Measurements from ENCODE around the gene FAF1. TPM values are rescaled to one million over a fixed set of nuclear protein-coding genes. Genes with fewer than 3 reads are reported as not detected.

The FAF1 gene
- polyA plus RNA-seq, 1 of the 3 experiments (the other 2 are of a cell fraction), result 8.7 TPM

DNA sequence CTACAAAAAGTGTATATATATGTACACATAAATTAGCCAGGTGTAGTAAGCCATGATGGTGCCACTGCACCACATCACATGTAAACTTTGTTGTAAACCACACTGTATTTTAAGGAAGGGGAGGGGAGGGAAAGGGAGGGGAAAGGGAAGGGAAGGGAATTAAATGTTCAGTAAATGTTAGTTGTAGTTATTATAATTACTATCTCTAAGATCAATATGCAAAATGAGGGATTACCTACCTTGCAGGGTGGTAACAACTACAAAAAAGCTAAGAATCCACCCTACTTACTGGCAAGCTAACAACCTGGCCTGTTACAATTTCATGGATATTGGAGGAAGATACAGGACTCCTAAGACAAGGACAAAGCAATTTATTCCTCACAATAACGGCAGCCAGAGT is 17.7 kb downstream of the FAF1 start:
- no peak overlapping the region for H2AFZ ChIP-seq (ENCODE audit: low read depth)
- H3K79me2 ChIP-seq (ENCODE audit: insufficient read depth), result peaks cover 96% of the 10 kb centered on the region
- no peak overlapping the region for H3K27ac ChIP-seq (ENCODE audit: low read depth in 2 of 2, low read length in 1 of 2)
- 100% methylated on average over 1 of the region's 1 CpG for WGBS (ENCODE audit: low lambda C conversion rate)
- ChIA-PET CTCF (interaction anchor here (0.5 to 8.4 kb wide), 2 partner anchors 13 to 46 kb away, joined by 3 to 43 read pairs; no protein-coding TSS in a partner anchor), POLR2A (no interaction called here)
- no peak overlapping the region for H3K4me2 ChIP-seq
- H3K9me2 ChIP-seq, result no peaks in the 10 kb centered on the region
- peaks cover 29% of the 10 kb centered on the region for H4K20me1 ChIP-seq (ENCODE audit: insufficient read depth)
- DNase-seq, result no peak
- no peak overlapping the region for H3K9ac ChIP-seq
- TF ChIP-seq TCF12 (IDR thresholded peaks at IDR 0.05) (no peak), CHD2 (IDR thresholded peaks at IDR 0.05; ENCODE audit: low read length, partially characterized antibody) (no peak), SMC3 (IDR thresholded peaks at IDR 0.05; ENCODE audit: low read depth, low read length) (no peak), ELF1 (IDR thresholded peaks at IDR 0.05) (no peak), REST (IDR thresholded peaks at IDR 0.05; ENCODE audit: low read depth, low read length) (no peak), ZBTB33 (IDR thresholded peaks at IDR 0.05; ENCODE audit: borderline replicate concordance, low read depth) (no peak), YY1 (IDR thresholded peaks at IDR 0.05; ENCODE audit: low read depth) (no peak), USF2 (IDR thresholded peaks at IDR 0.05; ENCODE audit: borderline replicate concordance, low read depth, low read length) (no peak), GABPA (IDR thresholded peaks at IDR 0.05; ENCODE audit: low read depth) (no peak), RFX5 (IDR thresholded peaks at IDR 0.05; ENCODE audit: low read length) (no peak)
- TF ChIP-seq, protein P1, sequence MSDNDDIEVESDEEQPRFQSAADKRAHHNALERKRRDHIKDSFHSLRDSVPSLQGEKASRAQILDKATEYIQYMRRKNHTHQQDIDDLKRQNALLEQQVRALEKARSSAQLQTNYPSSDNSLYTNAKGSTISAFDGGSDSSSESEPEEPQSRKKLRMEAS (IDR thresholded peaks at IDR 0.05; ENCODE audit: low read depth), result no peak
- TF ChIP-seq, protein P2, sequence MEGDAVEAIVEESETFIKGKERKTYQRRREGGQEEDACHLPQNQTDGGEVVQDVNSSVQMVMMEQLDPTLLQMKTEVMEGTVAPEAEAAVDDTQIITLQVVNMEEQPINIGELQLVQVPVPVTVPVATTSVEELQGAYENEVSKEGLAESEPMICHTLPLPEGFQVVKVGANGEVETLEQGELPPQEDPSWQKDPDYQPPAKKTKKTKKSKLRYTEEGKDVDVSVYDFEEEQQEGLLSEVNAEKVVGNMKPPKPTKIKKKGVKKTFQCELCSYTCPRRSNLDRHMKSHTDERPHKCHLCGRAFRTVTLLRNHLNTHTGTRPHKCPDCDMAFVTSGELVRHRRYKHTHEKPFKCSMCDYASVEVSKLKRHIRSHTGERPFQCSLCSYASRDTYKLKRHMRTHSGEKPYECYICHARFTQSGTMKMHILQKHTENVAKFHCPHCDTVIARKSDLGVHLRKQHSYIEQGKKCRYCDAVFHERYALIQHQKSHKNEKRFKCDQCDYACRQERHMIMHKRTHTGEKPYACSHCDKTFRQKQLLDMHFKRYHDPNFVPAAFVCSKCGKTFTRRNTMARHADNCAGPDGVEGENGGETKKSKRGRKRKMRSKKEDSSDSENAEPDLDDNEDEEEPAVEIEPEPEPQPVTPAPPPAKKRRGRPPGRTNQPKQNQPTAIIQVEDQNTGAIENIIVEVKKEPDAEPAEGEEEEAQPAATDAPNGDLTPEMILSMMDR (IDR thresholded peaks at IDR 0.05), result no peak
- no peak overlapping the region for H3K4me3 ChIP-seq (ENCODE audit: low read depth in 2 of 2, low read length in 1 of 2)
- no peaks in the 10 kb centered on the region; a peak in 1 of 4 replicates for H3K4me1 ChIP-seq (ENCODE audit: control insufficient read depth in 1 of 2, insufficient read depth in 2 of 2, low read depth in 1 of 2, low read length in 1 of 2)
- no peaks in the 10 kb centered on the region for H3K36me3 ChIP-seq (replicated peaks in 1 of 2; ENCODE audit: control insufficient read depth in 1 of 2, insufficient read depth in 2 of 2, low read length in 1 of 2)
- H3K9me3 ChIP-seq, result no peaks in the 10 kb centered on the region
- H3K27me3 ChIP-seq (ENCODE audit: insufficient read depth), result no peaks in the 10 kb centered on the region
- H3F3A ChIP-seq (replicated peaks; ENCODE audit: insufficient read depth), result no peaks in the 10 kb centered on the region
